Inferior parietal cortex (tissue), 1 donor: ENCODE data around the gene RGN.
"Not testable (repeated sequence)": the region's sequence is repeated elsewhere in the genome, so short reads cannot be mapped to it uniquely, and the experiment has no call there.

Source experiments
- DNase-seq: peaks from one replicate; pipeline ENCODE4 v3.0.0-alpha.2; 2016; ENCODE audit errors: extremely low spot score

Gene RGN

GRCh38 chrX:47078129-47079043 lies at the start of gene RGN:
Gene RGN (plus strand): TSS chrX:47078443. CDS start chrX:47081145, 2,702 bp downstream.
- no peak for DNase-seq

- peak; percentile 90 for DNase-seq
Observed at GRCh38 chrX:47030339-47030738, 47.9 kb upstream of the RGN start.

GRCh38 chrX:47047989-47048388 lies 30.3 kb upstream of the RGN start:
- DNase-seq: no peak

GRCh38 chrX:47059142-47059874 lies 18.9 kb upstream of the RGN start:
- no peak for DNase-seq

GRCh38 chrX:47060708-47061107 lies 17.5 kb upstream of the RGN start:
- DNase-seq: no peak

GRCh38 chrX:47061238-47061919 lies 16.9 kb upstream of the RGN start:
- no peak for DNase-seq

- DNase-seq: no peak
Observed at GRCh38 chrX:47063179-47063578, 15.1 kb upstream of the RGN start.

- DNase-seq: no peak
Observed at GRCh38 chrX:47068214-47068613, 10.0 kb upstream of the RGN start.

GRCh38 chrX:47068720-47069119 lies 9.5 kb upstream of the RGN start:
- DNase-seq: no peak

- DNase-seq: no peak
Observed at GRCh38 chrX:47080215-47080914, 2.1 kb downstream of the RGN start.

- DNase-seq: no peak
Observed at GRCh38 chrX:47080915-47081236, 2.6 kb downstream of the RGN start.

- peak; percentile 38 for DNase-seq
Observed at GRCh38 chrX:47091149-47091775, 13.0 kb downstream of the RGN start.

GRCh38 chrX:47093248-47093647 lies 15.0 kb downstream of the RGN start:
- DNase-seq: no peak

- no peak for DNase-seq
Observed at GRCh38 chrX:47093860-47094259, 15.6 kb downstream of the RGN start.

GRCh38 chrX:47097018-47097417 lies 18.8 kb downstream of the RGN start:
- DNase-seq: no peak

GRCh38 chrX:47098338-47099094 lies 20.3 kb downstream of the RGN start:
- no peak for DNase-seq

- DNase-seq: no peak
Observed at GRCh38 chrX:47101206-47101605, 23.0 kb downstream of the RGN start.

GRCh38 chrX:47110936-47111615 lies 32.8 kb downstream of the RGN start:
- not testable (repeated sequence) for DNase-seq

GRCh38 chrX:47112316-47112954 lies 34.2 kb downstream of the RGN start:
- DNase-seq: no peak
